Activated CD4-positive, alpha-beta T cell treated with anti-CD3 and anti-CD28 coated beads, Interleukin-2, amount 50 U/mL, for 4 hours (primary cell): ENCODE data around the gene PTPRK.
A peak's percentile ranks its signal among the peaks of the same experiment; 100 is the strongest.

Experiments
- DNase-seq, 2 experiments: peaks; one replicate each; pipeline ENCODE4 v3.0.0-alpha.2; 2020

Gene PTPRK

DNA sequence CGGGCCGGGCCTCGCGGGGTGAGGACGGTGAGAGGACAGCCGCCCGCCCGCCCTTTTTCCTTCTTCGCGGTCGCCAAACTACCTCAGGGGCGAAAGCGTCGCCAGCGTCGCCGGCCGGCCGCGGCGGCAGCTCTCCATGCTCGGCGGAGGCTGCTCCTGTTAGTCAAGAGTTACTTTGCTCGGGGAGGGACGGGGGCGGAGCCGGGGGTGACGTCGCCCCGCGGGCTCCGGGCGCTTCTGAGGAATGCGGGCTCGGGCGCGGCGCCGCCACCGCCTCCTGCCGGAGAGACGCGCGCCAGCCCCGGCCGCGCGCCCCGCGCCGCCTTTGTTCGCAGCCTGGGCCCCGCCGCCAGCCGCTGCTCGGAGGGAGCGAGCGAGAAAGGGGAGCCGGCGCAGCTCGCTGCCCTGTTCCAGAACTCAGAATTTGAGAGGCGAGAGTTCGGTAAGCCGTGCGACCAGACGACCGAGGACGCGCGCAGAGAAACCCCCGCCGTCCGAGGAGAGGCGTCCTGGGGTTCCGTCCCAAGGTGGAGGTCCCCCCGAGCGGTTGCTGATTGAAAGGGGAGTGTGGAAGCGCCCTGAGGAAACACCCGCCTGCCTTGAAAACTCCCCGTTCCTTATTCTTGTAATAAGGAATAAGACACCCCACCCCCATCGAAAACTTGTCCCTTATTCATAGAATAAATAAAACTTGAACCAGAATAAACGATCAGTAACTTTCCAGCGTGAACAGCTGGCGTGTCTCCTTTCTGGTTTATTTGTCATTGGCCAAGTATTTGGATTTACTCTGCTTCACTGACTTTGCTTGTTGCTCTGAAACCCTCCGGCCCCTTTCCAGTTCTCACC, at the start of gene PTPRK:
Gene PTPRK (minus strand): TSS at position 164 of the 846 bp plus-strand sequence. CDS start 241 bp downstream, outside the sequence.
- DNase-seq = peak; percentile 86 to 87

GRCh38 chr6:128567029-128567428, 46.6 kb upstream of the PTPRK start:
- no peak for DNase-seq

DNA sequence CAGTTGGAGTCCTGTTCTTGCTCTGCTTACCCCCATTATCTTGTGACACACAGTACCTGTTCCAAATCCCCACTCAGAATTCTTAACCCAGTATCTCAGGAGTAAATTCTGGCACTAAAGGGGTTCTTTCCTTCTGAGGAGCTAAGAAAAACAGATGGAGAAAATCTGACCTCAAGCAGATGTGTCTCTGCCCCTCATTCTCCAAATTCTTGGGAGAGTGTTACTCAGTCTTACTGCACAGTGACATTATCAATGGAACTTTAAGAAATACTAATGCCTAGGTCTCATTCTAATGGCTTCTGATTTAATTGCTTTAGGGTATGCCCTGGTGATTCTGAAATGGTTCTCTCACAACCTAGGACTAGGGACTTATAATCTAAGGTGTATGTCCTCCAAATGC, 40.6 kb upstream of the PTPRK start:
- no peak for DNase-seq

- DNase-seq = no peak
Measured at GRCh38 chr6:128558924-128559323, 38.5 kb upstream of the PTPRK start.

- DNase-seq = no peak
Measured at GRCh38 chr6:128558021-128558420, 37.6 kb upstream of the PTPRK start.

- DNase-seq = no peak
Measured at GRCh38 chr6:128557081-128557480, 36.7 kb upstream of the PTPRK start.

GRCh38 chr6:128554302-128554701, 33.9 kb upstream of the PTPRK start:
- DNase-seq = no peak

DNA sequence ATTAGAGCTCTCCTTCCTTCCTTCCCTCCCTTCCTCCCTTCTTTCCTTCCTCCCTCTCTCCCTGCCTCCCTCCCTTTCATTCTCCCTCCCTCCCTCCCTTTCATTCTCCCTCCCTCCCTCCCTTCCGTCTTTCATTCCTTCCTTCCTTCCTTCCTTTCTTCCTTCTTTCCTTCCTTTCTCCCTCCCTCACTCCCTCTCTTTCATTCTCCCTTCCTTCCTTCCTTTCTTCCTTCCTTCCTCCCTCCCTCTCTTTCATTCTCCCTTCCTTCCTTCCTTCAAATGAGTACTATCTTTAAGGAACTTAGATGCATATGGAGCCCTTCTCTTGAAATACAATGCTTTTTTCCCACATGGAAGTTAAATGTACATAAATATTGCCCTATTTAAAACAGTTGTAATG, 20.9 kb upstream of the PTPRK start:
- no peak for DNase-seq

DNA sequence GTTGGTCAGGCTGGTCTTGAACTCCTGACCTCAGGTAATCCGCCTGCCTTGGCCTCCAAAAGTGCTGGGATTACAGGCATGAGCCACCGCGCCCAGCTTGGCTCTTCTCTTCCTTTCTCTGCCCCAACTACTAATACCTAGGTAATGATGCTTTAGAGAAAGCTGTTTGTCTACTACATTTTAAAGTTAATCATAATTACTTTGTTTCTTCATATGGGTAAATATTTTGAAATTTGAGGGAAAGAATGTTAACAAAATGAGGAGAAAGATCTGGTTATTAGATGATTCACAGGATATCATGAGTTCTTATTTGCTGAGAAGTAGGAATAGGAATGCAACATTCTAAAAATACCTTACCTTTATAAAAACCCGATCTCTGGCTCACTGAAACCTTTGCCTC, 18.4 kb upstream of the PTPRK start:
- DNase-seq = no peak

DNA sequence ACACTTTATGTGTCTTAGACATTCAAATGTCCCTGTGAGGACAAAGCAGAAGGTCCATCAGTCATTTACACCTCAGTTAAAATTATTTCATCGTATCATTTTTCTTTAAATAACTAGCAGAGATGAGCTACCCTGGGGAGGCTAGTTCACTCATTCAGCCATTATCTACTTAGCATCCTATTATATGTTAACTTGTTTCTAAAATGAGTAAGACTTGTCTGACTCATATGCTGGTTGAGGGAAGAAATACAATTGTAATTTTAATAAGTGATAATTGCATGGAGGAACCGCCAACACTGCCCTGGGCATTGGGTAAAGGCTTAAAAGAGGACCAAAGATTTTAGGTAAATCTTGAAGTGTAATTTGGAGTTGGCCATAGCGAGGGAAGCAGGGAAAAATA, 12.4 kb upstream of the PTPRK start:
- DNase-seq = no peak

DNA sequence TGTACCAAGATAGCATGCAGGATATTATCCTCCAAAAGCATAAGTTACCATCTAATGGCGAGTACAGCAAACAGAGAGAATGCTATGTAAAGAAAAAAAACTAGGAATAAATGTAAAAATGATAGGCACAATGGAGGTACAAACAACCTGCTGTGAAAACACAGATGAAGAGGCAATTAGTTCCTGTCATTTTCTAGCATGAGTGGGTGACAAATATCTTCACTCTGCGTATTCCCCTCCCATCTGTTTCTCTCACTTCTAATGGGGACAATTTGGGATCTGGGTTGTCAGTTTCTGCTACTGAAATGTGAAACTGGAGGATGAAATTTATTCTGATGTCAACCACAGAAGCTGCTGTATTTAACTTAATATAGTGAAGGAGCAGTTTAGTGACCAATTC, 11.7 kb upstream of the PTPRK start:
- DNase-seq = no peak

DNA sequence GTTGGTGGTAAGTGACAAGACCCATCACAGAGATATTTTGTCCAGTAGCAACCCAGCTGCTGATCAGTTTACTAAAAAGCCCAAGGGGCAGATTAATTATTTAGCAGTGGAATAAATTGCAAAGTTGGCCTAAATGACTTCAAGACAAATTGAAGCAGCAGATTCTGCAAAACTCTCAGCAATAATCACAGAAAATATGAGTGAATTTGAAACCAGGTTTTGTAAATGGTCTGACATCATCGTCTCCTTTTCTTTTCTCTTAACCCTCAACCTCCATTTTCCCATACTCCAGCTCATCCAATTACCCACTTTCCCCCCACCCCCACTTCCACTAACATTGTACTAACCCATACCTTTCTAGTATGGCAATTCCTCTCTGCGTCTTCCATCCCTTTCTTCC, 11.3 kb upstream of the PTPRK start:
- no peak for DNase-seq

GRCh38 chr6:128528241-128528640, 7.8 kb upstream of the PTPRK start:
- DNase-seq = no peak

DNA sequence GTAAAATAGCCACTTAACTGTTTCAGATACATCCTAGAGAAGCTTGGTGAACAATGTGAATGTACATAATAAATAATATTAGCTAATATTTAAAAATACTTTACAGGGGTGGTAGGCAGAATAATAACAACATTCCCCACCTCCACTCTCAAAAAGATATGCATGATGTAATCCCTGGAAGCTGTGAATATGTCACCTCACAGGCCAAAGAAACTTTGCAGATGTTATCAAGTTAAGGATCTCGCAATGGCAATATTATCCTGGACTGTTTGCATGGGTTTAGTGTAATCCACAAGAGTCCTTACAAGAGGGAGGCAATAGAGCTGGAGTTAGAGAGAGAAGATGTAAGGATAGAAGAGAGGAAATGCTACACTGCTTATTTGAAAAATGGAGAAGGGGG, 7.0 kb upstream of the PTPRK start:
- DNase-seq = no peak

GRCh38 chr6:128526152-128526914, 5.9 kb upstream of the PTPRK start:
- DNase-seq = no peak

DNA sequence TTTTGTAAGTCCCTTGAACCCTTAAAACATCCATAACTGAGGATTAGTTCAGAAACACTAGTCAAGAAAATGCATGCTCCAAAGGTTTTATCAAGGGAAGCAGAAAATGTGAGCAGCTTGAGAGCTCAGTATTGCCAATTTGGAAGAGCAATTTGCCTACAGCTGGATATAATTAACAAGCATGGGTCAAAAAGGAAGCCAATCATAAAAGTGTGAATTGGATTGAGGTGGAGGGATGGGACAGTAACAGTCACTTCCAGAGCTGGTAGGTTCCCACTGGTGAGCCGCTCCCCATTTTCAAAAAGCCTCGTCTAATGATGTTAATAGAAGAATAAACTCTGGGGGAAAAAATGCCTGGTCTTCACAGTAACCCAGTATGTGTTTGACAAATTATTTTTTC, 5.0 kb upstream of the PTPRK start:
- no peak for DNase-seq

DNA sequence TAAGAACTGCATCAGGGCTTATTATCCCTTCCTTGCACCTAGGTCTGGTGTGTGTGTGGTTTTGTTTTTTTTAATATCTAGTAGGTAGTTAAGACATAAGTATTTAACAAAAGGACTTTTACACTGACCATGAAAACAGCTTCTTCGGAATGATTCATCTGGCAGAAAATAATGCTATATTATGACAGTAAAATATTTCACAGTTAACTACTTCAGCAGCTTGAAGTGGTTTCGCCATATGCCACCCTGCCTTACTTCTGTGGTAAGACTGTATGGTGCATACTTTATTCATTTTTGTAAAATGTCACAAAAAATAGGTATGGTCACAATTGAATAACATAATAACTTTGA, 858 bp upstream of the PTPRK start:
- DNase-seq = no peak

DNA sequence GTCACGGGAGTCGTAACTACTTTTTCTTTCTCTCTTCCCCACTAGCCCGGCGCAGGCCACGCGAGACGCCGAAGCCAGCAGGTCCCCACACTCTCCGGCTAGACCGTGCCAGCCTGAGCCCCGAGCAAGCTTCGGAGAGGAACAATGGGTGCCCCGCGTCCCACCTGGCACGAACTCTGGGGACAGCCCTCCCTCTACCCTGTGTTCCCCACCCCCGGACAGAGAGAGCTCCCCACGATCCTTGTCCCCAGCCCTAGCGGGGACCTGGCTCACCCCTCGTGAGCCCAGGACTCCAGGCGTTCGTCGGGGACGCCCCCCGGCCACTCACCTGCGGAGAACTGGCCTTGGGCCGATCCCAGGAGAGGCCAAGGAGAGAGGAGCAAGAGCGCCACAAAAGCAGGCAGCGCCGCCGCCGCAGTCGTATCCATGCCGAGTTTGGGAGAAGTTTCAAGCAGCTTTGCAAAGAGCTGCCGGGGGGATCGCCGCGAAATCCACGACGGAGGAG, 416 bp downstream of the PTPRK start:
- peak; percentile 29 to 40 for DNase-seq

- DNase-seq = peak in 1 of 2 experiments; percentile 4
Measured at GRCh38 chr6:128519132-128519930, 1.1 kb downstream of the PTPRK start.

GRCh38 chr6:128518434-128519131, 1.8 kb downstream of the PTPRK start:
- DNase-seq = peak in 1 of 2 experiments; percentile 4

DNA sequence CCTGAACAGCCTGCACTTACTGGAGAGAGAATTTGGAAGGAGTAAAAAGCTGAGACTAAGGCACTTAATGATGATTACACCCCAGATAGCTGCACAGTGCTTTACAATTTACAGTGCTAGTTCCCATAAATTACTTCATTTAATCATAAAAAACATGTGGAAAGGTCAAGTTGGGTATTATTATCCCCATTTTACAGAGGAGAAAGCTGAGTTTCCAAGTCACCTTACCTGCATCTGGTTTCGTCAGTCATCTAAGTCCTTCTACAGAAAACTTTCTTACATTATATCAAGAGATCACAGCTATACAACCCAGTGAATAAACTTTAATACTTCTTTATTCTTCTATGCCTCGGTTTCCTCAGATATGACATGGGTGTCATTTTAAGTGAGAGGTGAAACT, 3.3 kb downstream of the PTPRK start:
- DNase-seq = no peak

- DNase-seq = no peak
Measured at GRCh38 chr6:128516514-128516898, 3.9 kb downstream of the PTPRK start.
